HG03025 (cell line): ENCODE data around the gene IL7R.
A peak's percentile ranks its signal among the peaks of the same experiment; 100 is the strongest.

Experiments
- ATAC-seq: cut with Tn5 transposase; IDR thresholded peaks from one replicate; pipeline ENCODE4 v1.9.1; 2021; ENCODE audit warnings: mild to moderate bottlenecking, moderate library complexity; ENCODE audit not compliant: unreplicated experiment, low FRiP score

The IL7R gene, protein sequence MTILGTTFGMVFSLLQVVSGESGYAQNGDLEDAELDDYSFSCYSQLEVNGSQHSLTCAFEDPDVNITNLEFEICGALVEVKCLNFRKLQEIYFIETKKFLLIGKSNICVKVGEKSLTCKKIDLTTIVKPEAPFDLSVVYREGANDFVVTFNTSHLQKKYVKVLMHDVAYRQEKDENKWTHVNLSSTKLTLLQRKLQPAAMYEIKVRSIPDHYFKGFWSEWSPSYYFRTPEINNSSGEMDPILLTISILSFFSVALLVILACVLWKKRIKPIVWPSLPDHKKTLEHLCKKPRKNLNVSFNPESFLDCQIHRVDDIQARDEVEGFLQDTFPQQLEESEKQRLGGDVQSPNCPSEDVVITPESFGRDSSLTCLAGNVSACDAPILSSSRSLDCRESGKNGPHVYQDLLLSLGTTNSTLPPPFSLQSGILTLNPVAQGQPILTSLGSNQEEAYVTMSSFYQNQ

DNA sequence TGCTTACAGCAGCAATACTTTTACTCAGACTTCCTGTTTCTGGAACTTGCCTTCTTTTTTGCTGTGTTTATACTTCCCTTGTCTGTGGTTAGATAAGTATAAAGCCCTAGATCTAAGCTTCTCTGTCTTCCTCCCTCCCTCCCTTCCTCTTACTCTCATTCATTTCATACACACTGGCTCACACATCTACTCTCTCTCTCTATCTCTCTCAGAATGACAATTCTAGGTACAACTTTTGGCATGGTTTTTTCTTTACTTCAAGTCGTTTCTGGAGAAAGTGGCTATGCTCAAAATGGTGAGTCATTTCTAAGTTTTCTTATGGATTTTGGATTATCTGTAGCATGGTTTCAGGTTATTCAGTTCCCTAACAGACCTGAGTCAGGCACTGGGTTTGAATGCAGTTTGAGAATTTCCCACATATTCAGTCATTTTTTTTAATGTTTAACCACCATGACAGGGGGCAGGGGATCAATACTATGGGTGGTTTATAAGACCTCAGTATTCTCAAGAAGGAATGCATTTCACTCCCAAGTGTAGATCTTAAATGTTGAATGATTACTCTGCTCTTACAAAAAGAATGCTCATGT is at the start of gene IL7R:
Gene IL7R (plus strand): TSS at position 127 of the 587 bp plus-strand sequence. CDS start 87 bp downstream, at position 214.
- no peak for ATAC-seq

DNA sequence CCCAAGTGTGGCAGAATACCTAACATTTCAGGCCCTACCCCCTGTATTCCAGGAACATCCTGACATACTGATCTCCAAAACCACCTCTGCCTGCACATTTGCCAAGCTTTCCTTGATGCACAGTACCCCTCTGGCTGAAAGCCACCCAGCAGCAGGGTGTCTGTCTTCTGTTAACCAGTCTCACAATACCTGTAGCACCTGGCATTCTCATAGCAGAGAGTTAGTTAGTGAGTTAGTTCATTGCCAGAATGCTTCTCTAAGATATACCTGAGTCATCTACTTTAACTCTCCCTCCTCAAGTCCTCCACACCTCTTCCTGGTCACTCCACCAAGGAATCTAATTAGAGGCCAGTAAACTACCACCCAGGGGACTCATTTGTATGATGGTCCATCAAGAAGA is 46.1 kb upstream of the IL7R start:
- no peak for ATAC-seq

DNA sequence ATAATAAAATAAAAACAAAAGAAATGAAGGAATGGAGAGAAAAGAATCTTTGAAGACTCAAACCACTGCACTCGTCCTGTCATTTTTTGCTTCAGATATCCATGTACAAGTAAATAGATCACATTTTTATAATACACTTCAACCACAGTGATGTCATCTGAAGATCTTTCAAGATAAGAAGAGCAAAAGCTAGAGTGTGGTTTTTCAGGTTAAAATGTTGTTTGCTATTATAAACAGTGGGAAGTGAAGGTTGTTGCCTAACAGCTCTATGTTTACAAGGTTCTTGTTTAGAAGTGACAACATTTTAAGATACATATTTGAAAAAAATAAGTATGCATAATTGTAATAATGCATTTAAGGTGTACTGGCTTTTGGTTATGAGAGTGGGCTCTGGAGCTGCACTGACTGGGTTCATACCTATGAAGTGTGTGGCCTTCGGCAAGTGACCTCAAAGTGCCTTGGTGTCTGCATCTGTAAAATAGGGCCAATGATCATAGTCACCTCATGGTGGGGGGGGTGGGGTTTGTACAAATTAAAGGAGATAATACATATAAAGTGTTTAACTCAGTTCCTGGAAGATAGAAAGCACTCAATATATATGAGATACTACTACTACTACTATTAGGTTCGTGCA is 45.5 kb upstream of the IL7R start:
- no peak for ATAC-seq

DNA sequence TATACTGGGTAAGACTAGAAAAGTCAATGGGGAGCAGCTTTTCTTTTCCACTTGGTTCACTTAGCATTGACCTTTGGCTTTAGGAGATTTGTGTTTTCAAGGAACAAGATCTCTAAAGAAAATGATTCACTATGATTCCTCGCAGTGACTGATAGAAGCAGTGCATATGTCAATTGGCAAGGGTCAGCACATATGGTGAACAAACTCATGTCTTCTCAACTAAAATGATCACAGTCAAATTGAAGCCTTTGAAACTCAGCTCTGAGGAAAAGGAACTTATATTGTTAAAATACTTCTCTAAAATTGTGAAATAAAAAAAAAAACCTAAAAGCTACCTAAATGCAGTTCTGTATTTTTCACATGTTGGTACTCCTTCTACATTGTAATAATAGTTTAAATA is 43.2 kb upstream of the IL7R start:
- ATAC-seq: no peak

- peak; percentile 58 for ATAC-seq
These were observed 41.4 kb upstream of the IL7R start for GRCh38 chr5:35815089-35815936.

DNA sequence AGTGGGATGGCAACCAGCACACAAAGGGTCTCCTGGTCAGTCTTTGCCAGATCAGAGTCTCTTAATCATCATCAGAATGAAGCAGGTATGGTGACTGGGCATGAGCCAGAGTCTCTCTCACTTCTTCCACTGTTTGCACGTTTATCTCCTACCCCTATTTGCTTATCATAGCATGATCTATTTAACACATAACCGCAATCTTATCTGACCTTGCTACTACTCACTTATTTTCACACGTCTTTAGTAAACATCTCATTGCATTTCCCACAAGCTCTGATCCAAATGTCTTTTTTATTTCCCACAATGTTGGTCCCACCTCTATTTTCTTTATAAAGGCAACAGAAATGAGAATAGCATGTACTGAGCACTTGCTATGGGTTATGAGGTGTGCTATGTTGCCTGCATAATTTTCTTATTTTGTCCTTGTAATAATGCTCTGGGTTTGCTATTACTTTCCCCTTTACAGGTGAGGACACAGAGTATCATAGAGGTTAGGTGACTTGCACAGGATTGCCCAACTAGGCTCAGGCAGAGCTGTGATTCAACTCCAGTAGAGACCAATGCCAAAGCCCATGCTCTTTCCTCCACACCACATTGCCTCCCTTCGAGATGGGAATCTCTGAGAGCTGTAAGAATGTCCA is 39.7 kb upstream of the IL7R start:
- no peak for ATAC-seq

DNA sequence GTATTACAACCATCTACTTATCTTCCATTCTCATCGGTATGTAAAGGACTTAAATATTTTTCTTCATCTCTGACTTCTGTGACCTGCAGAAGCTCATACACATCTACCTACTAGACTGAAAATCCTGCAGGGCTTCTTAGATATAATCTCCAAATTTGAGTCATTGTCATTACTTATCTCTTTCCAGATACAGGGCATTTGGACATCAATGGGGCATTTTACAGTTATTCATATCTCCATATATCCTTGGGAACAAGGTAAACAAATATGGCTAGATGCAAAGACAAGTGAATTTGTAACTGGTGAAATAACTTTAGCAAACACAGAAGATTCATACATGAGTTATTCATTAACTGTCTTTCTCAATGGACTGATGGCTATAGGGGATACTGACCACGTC is 37.7 kb upstream of the IL7R start:
- ATAC-seq: no peak

- no peak for ATAC-seq
These were observed 37.0 kb upstream of the IL7R start for GRCh38 chr5:35819668-35820067.

- no peak for ATAC-seq
These were observed 36.0 kb upstream of the IL7R start for GRCh38 chr5:35820735-35821134.

GRCh38 chr5:35821513-35821912 is 35.2 kb upstream of the IL7R start:
- no peak for ATAC-seq

DNA sequence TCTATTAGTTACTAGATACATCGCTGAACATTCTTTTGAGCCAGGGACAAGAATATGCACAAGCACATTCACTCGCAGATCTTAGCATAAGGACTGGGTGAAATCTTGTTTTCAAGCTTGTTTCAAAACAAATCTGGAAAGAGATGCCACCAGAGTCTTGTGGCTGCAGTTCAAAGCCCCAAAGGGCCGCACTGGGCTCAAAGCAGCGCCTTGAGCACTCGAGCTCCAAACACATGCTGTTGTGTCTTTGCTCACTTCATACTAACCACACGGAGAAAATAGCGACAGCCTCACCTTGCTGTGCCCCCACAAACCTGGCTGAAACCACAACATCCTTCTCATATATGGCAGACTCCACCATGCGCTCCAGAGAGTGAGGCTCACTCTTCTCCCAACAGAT is 34.2 kb upstream of the IL7R start:
- ATAC-seq: no peak

DNA sequence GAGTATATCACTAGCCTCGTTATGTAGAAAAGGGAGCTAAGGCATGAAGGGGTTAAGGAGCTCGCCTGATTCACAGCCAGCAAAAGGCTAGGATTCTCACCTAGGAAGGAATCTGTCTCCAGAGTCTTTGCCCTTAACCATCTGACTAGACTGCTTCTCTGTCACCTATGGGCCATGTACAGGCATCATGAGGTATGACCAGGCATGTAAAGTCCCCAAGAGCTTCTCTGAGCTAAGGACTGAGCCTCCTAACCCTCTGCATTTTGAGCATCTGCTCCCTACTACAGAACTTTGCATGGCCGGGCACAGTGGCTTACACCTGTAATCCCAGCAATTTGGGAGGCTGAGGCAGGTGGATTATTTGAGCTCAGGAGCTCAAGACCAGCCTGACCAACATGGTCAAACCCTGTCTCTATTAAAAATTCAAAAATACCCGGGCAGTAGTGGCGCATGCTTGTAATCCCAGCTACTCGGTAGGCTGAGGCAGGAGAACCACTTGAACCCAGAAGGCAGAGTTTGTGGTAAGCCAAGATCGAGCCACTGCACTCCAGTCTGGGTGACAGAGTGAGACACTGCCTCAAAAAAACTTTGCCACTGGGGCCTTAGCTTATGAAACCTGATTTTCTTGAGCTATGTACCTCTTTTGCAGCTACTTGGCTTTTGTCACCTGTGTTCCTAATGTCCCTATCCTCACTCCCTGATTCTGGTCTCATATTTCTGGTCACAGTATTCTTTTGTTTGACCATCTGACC is 33.2 kb upstream of the IL7R start:
- ATAC-seq: no peak

DNA sequence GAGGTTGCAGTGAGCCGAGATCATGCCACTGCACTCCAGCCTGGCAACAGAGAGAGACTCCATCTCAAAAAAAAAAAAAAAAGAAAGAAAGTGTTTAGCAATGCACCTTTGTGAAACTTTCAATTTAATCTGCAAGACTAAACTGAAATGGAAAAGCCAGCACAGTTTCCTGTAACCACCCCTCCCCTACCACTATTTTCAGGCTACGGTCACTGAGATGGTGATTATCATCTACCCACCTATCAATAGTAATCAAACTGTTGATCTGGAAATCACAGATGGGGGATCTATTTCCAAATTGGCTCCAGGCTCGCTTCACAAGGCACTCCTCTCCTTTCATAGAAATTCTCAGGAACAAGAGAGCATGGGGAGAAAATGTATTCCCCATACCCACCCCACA is 30.6 kb upstream of the IL7R start:
- ATAC-seq: no peak

DNA sequence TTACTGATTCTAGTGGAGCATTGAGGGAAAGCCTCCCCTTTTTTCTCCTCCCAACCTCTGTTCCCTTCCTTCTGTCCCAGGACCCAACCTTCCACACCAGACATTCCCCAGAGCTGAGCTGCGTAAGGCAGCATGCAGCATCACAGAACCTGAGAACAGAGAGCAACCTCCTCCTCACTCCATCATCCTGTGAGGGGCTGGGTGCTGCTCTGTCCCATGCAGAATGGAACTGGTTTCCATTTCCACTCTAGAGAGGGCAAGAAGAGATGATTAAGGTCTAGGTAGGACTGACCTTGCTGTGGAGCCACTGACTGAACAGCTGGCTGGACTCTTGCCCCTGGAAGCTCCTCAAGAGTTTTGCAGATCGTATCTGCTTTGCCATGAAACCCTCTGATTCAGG is 30.1 kb upstream of the IL7R start:
- no peak for ATAC-seq

- ATAC-seq: no peak
These were observed 28.6 kb upstream of the IL7R start for GRCh38 chr5:35828082-35828598.

GRCh38 chr5:35830587-35830986 is 26.1 kb upstream of the IL7R start:
- ATAC-seq: no peak

- ATAC-seq: no peak
These were observed 23.9 kb upstream of the IL7R start for GRCh38 chr5:35832762-35833161.

DNA sequence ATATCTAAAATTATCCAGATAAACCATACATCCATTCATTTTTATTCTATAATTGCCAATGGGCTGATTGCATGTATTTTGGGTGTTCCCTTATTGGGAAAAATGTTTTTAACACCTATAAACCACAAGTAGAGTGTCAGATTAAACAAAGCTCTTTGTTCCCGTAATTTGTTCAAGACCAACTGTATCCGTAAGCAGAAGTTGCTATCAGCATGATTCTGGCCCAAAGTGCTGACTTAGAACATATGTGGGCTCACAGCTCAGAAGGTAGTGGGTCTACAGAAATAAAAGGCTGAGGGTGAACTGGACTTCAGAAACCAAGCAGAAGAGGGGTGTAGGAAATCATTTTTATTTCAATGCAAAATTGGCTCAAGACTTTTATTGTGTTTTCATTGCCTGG is 23.5 kb upstream of the IL7R start:
- ATAC-seq: no peak
